A549 (cell line): ENCODE measurements around the gene ATP8A1.

Source experiments
- MAFK ChIP-seq: fragments of 450-650 bp; IDR thresholded peaks from 2 replicates; pipeline ENCODE4 v1.6.1; 2014; ENCODE audit not compliant: partially characterized antibody
- MAX ChIP-seq: IDR thresholded peaks from 2 replicates; pipeline ENCODE4 v1.6.1; 2012

DNA sequence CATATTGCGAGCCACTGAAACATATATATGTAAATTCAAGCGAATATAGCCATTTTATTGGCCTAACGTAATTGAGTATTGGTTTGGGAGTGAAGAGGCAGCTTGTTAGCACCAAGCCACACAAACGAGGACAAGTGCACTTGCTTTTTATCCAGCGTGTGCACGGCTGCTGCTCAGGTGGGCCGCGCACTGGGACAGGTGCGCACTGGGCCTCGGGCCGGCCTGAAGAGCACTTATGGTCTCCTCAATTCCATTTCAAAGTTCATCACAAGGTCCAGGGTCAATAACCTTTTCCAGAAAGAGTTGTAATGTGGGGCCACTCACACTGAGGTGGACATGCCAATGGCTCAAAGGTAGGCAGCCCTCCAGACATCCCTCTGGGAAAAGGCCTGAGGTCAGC is 95.9 kb downstream of the ATP8A1 start:
- TF ChIP-seq MAFK = no peak
- no peak for TF ChIP-seq MAX
